Uterus (tissue), 2 donors: ENCODE measurements around the gene GFM2.

Source experiments
- POLR2A ChIP-seq, 2 donors: fragments of 450-650 bp; IDR thresholded peaks; one replicate each; pipeline ENCODE4 v1.6.1; 2016; ENCODE audit warnings: antibody characterized with exemption in 2 of 2, mild to moderate bottlenecking in 1 of 2, moderate library complexity in 1 of 2
- TF ChIP-seq, protein P1 (sequence below), 4 experiments: fragments of 200-600 bp in 2 of 4; fragments of 450-650 bp in 2 of 4; sonication (generic) in 2 of 4; IDR thresholded peaks; one replicate each; pipeline ENCODE4 v1.5.1; 2016 to 2019; ENCODE audit warnings: antibody characterized with exemption in 4 of 4, mild to moderate bottlenecking in 2 of 4, moderate library complexity in 1 of 4

DNA sequence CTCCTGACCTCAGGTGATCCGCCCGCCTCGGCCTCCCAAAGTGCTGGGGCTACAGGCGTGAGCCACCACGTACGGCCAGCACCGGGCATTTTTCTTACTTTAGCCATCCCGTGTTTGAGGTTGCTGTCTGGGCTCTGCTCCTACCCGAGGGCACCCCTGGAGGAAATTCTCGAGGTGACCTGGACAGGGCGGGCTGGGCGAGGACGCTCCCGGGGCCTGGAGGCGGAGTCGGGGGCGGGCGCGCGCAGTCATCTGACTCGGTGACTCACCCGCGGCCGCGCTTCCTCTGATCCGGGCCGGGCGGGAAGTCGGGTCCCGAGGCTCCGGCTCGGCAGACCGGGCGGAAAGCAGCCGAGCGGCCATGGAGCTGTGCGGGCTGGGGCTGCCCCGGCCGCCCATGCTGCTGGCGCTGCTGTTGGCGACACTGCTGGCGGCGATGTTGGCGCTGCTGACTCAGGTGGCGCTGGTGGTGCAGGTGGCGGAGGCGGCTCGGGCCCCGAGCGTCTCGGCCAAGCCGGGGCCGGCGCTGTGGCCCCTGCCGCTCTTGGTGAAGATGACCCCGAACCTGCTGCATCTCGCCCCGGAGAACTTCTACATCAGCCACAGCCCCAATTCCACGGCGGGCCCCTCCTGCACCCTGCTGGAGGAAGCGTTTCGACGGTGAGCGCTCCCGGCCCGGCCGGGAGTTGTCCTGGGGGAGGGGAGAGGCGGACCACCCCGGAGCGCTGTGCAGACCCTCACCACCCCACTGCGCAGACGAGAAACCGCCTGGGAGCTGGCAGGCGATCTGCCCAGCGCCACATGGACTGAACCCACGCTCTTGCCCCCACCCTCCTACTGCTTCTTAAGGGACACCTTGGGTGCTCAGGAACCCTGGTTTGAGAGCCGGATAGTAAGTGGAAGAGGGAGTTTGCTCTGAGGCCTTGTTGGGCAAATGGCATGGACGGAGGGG is 81.7 kb downstream of the GFM2 start, which contains the start of gene HEXB:
- TF ChIP-seq, protein P1, sequence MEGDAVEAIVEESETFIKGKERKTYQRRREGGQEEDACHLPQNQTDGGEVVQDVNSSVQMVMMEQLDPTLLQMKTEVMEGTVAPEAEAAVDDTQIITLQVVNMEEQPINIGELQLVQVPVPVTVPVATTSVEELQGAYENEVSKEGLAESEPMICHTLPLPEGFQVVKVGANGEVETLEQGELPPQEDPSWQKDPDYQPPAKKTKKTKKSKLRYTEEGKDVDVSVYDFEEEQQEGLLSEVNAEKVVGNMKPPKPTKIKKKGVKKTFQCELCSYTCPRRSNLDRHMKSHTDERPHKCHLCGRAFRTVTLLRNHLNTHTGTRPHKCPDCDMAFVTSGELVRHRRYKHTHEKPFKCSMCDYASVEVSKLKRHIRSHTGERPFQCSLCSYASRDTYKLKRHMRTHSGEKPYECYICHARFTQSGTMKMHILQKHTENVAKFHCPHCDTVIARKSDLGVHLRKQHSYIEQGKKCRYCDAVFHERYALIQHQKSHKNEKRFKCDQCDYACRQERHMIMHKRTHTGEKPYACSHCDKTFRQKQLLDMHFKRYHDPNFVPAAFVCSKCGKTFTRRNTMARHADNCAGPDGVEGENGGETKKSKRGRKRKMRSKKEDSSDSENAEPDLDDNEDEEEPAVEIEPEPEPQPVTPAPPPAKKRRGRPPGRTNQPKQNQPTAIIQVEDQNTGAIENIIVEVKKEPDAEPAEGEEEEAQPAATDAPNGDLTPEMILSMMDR (IDR thresholded peaks at IDR 0.05): peak in 1 of 4 experiments; percentile 6
- TF ChIP-seq POLR2A (IDR thresholded peaks at IDR 0.05): peak; percentile 82 to 86
